ENCODE results near the gene COL4A2.

Gene COL4A2

DNA sequence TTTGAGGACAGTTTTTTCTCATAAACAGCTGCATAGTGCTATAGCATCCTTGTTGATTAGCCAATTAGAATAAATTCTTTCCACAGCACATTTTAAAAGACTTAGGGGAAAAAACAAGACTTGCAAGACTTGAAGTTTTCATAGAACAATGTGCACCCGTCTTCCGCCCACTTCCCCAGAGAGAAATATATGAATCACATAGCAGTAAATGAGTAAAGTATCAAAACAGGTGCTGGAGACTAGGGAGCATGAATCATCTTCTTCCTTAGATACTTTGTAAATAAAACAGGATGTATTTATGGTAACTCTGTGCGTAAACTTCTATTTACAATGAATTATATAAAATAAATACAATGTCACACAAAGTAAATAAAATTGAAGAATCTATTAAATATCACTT lies 75.1 kb downstream of the COL4A2 start:
- peaks cover 2 to 13% of the 10 kb centered on the region in 2 donors for H3K9me3 ChIP-seq (replicated peaks in 1 of 2; ENCODE audit: control insufficient read depth in 2 of 2, insufficient read depth in 1 of 2, low read depth in 1 of 2, low read length in 2 of 2)
- H2AK5ac ChIP-seq (ENCODE audit: low read depth, low read length), result no peak overlapping the region
- no peak for DNase-seq (ENCODE audit: low spot score)

GRCh38 chr13:110382830-110383229 lies 75.7 kb downstream of the COL4A2 start:
- H3K36me3 ChIP-seq (replicated peaks in 1 of 2; ENCODE audit: control insufficient read depth in 2 of 2, insufficient read depth in 2 of 2, low read length in 2 of 2), result peaks cover 4 to 6% of the 10 kb centered on the region in 2 donors
- no peaks in the 10 kb centered on the region for H3K79me1 ChIP-seq (ENCODE audit: low read depth, low read length)
- H3K9me3 ChIP-seq (replicated peaks in 1 of 2; ENCODE audit: control insufficient read depth in 2 of 2, insufficient read depth in 1 of 2, low read depth in 1 of 2, low read length in 2 of 2), result peaks cover 2 to 13% of the 10 kb centered on the region in 2 donors
- H2BK120ac ChIP-seq (ENCODE audit: low read depth, low read length), result no peak overlapping the region
- no peak overlapping the region for H3K18ac ChIP-seq (ENCODE audit: low read length)
- H2AFZ ChIP-seq (ENCODE audit: low read length), result no peak overlapping the region
- WGBS, 2 donors (ENCODE audit: extremely low coverage in 2 of 2, insufficient read length in 2 of 2, insufficient replicate concordance in 1 of 2), result no CpG with 5 or more reads among the region's 4 CpGs
- no peak overlapping the region for H4K91ac ChIP-seq (ENCODE audit: low read depth, low read length, poor library complexity)
- no peak overlapping the region for H2AK5ac ChIP-seq (ENCODE audit: low read depth, low read length)
- H3K4me2 ChIP-seq (ENCODE audit: insufficient read depth, low read length, poor library complexity, severe bottlenecking), result no peak overlapping the region
- no peak overlapping the region for H3K23ac ChIP-seq (ENCODE audit: low read depth, low read length, poor library complexity)
- H3K4me3 ChIP-seq (ENCODE audit: low read length in 2 of 2), result no peak overlapping the region
- no peak overlapping the region for H2BK5ac ChIP-seq (ENCODE audit: low read length)
- peaks cover 8 to 12% of the 10 kb centered on the region in 2 donors for H3K4me1 ChIP-seq (ENCODE audit: control insufficient read depth in 2 of 2, insufficient read depth in 1 of 2, low read depth in 1 of 2, low read length in 2 of 2)
- no peak overlapping the region for H4K8ac ChIP-seq (ENCODE audit: low read depth, low read length)
- H2BK12ac ChIP-seq (ENCODE audit: low read length), result no peak overlapping the region
- no peak overlapping the region for H3K27ac ChIP-seq (replicated peaks; ENCODE audit: low read length)
- H3K4ac ChIP-seq (ENCODE audit: low read length), result no peak overlapping the region
- no peak overlapping the region for H3K9ac ChIP-seq (ENCODE audit: low read depth, low read length, poor library complexity)
- H3K14ac ChIP-seq (ENCODE audit: low read length), result no peak overlapping the region
- no peaks in the 10 kb centered on the region for H3K27me3 ChIP-seq (ENCODE audit: control insufficient read depth in 3 of 3, insufficient read depth in 3 of 3, low read depth in 1 of 3, low read length in 3 of 3)
- no peak for DNase-seq (ENCODE audit: low spot score)
- H2BK15ac ChIP-seq (ENCODE audit: low read length), result no peak overlapping the region

More for the DNA sequence above, 75.1 kb downstream of the COL4A2 start:
- WGBS, 2 donors (ENCODE audit: extremely low coverage in 2 of 2, insufficient read length in 2 of 2, insufficient replicate concordance in 1 of 2), result no CpG with 5 or more reads among the region's 3 CpGs
- Histone ChIP-seq H2BK5ac (ENCODE audit: low read length) (no peak overlapping the region), H3K14ac (ENCODE audit: low read length) (no peak overlapping the region), H3K79me1 (ENCODE audit: low read depth, low read length) (no peaks in the 10 kb centered on the region), H2BK15ac (ENCODE audit: low read length) (no peak overlapping the region), H4K8ac (ENCODE audit: low read depth, low read length) (no peak overlapping the region), H3K4ac (ENCODE audit: low read length) (no peak overlapping the region), H2BK120ac (ENCODE audit: low read depth, low read length) (no peak overlapping the region), H3K4me3 (ENCODE audit: low read length in 2 of 2) (no peak overlapping the region), H3K27ac (replicated peaks; ENCODE audit: low read length) (no peak overlapping the region), H4K91ac (ENCODE audit: low read depth, low read length, poor library complexity) (no peak overlapping the region), H2AFZ (ENCODE audit: low read length) (no peak overlapping the region), H3K18ac (ENCODE audit: low read length) (no peak overlapping the region), H3K4me1 (ENCODE audit: control insufficient read depth in 2 of 2, insufficient read depth in 1 of 2, low read depth in 1 of 2, low read length in 2 of 2) (peaks cover 8 to 11% of the 10 kb centered on the region in 2 donors), H3K36me3 (replicated peaks in 1 of 2; ENCODE audit: control insufficient read depth in 2 of 2, insufficient read depth in 2 of 2, low read length in 2 of 2) (peaks cover 0 to 5% of the 10 kb centered on the region in 2 donors), H2BK12ac (ENCODE audit: low read length) (no peak overlapping the region), H3K27me3 (ENCODE audit: control insufficient read depth in 3 of 3, insufficient read depth in 3 of 3, low read depth in 1 of 3, low read length in 3 of 3) (no peaks in the 10 kb centered on the region), H3K4me2 (ENCODE audit: insufficient read depth, low read length, poor library complexity, severe bottlenecking) (no peak overlapping the region), H3K23ac (ENCODE audit: low read depth, low read length, poor library complexity) (no peak overlapping the region), H3K9ac (ENCODE audit: low read depth, low read length, poor library complexity) (no peak overlapping the region)

- no CpG with 5 or more reads among the region's 25 CpGs for WGBS, 2 donors (ENCODE audit: extremely low coverage in 2 of 2, insufficient read length in 2 of 2, insufficient replicate concordance in 1 of 2)
These were observed 80.5 kb downstream of the COL4A2 start for GRCh38 chr13:110387451-110388107.

DNA sequence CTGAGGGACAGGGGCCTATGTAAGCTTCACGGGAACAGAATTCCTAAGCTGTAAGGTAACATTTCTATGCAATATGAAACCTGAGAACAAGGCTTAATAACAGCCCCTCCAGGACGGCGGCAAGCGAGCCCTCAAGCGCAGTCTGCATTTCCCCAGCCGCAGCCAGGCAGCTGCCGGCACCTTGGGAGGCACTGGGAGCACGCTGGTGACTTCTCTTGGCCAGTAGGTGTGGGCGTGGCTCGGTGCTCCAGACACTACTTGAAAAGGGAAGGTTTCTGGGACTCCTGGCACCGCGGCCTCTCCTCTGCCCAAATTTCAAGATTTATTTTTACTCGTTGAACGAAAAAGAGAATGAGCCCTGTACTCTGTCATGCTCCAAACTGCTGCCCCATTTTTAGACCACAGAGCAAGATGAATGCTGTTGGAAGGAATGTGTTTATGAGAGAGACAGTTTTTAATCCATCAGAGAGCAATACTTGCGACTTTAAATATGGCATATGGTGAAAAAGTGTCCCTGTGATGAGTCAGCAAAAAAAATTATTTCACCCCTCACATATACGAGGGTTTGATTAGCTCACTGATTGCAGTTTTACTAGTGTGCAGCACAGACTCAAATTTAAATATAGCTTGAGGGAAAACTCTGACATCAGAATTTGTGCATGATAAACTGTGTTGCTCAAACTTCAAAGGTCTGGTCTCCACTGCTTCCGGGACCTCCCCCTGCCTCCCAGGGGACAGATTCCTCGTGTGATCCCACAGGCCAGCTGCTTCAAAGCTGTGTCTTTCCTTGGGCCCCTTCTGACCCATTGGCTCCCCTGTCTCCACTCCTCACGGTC lies 81.2 kb downstream of the COL4A2 start:
- H3K4ac ChIP-seq (ENCODE audit: low read length), result no peak overlapping the region
- H2BK120ac ChIP-seq (ENCODE audit: low read depth, low read length), result peak overlapping the region; percentile 16
- no peak overlapping the region for H2BK5ac ChIP-seq (ENCODE audit: low read length)
- no peak overlapping the region for H3K14ac ChIP-seq (ENCODE audit: low read length)
- peaks cover 0 to 4% of the 10 kb centered on the region in 2 donors for H3K4me1 ChIP-seq (ENCODE audit: control insufficient read depth in 2 of 2, insufficient read depth in 1 of 2, low read depth in 1 of 2, low read length in 2 of 2)
- H3K27me3 ChIP-seq (ENCODE audit: control insufficient read depth in 3 of 3, insufficient read depth in 3 of 3, low read depth in 1 of 3, low read length in 3 of 3), result no peaks in the 10 kb centered on the region
- no peak overlapping the region for H4K8ac ChIP-seq (ENCODE audit: low read depth, low read length)
- no CpG with 5 or more reads among the region's 19 CpGs for WGBS, 2 donors (ENCODE audit: extremely low coverage in 2 of 2, insufficient read length in 2 of 2, insufficient replicate concordance in 1 of 2)
- H3K18ac ChIP-seq (ENCODE audit: low read length), result peak overlapping the region; percentile 62
- H2AK5ac ChIP-seq (ENCODE audit: low read depth, low read length), result peak overlapping the region; percentile 9
- no peak overlapping the region for H2BK12ac ChIP-seq (ENCODE audit: low read length)
- H2AFZ ChIP-seq (ENCODE audit: low read length), result no peak overlapping the region
- DNase-seq (ENCODE audit: low spot score), result no peak
- no peak overlapping the region for H3K4me3 ChIP-seq (ENCODE audit: low read length in 2 of 2)
- no peak overlapping the region for H3K9ac ChIP-seq (ENCODE audit: low read depth, low read length, poor library complexity)
- peaks cover 17 to 27% of the 10 kb centered on the region in 2 donors for H3K36me3 ChIP-seq (replicated peaks in 1 of 2; ENCODE audit: control insufficient read depth in 2 of 2, insufficient read depth in 2 of 2, low read length in 2 of 2)
- H3K4me2 ChIP-seq (ENCODE audit: insufficient read depth, low read length, poor library complexity, severe bottlenecking), result no peak overlapping the region
- H4K91ac ChIP-seq (ENCODE audit: low read depth, low read length, poor library complexity), result no peak overlapping the region
- peak overlapping the region; percentile 53 for H3K23ac ChIP-seq (ENCODE audit: low read depth, low read length, poor library complexity)
- H3K9me3 ChIP-seq (replicated peaks in 1 of 2; ENCODE audit: control insufficient read depth in 2 of 2, insufficient read depth in 1 of 2, low read depth in 1 of 2, low read length in 2 of 2), result peaks cover 17 to 42% of the 10 kb centered on the region in 2 donors
- H3K27ac ChIP-seq (replicated peaks; ENCODE audit: low read length), result no peak overlapping the region
- peaks cover 4% of the 10 kb centered on the region for H3K79me1 ChIP-seq (ENCODE audit: low read depth, low read length)
- no peak overlapping the region for H2BK15ac ChIP-seq (ENCODE audit: low read length)

More at GRCh38 chr13:110387451-110388107, 80.5 kb downstream of the COL4A2 start:
- peaks cover 0 to 4% of the 10 kb centered on the region in 2 donors for H3K4me1 ChIP-seq (ENCODE audit: control insufficient read depth in 2 of 2, insufficient read depth in 1 of 2, low read depth in 1 of 2, low read length in 2 of 2)
- no peak overlapping the region for H4K91ac ChIP-seq (ENCODE audit: low read depth, low read length, poor library complexity)
- no peak for DNase-seq (ENCODE audit: low spot score)
- peaks cover 17 to 40% of the 10 kb centered on the region in 2 donors for H3K9me3 ChIP-seq (replicated peaks in 1 of 2; ENCODE audit: control insufficient read depth in 2 of 2, insufficient read depth in 1 of 2, low read depth in 1 of 2, low read length in 2 of 2)
- no peak overlapping the region for H2BK5ac ChIP-seq (ENCODE audit: low read length)
- no peak overlapping the region for H3K4me3 ChIP-seq (ENCODE audit: low read length in 2 of 2)
- H2BK15ac ChIP-seq (ENCODE audit: low read length), result no peak overlapping the region
- no peak overlapping the region for H2BK12ac ChIP-seq (ENCODE audit: low read length)
- H2BK120ac ChIP-seq (ENCODE audit: low read depth, low read length), result peak overlapping the region; percentile 16
- peaks cover 17 to 27% of the 10 kb centered on the region in 2 donors for H3K36me3 ChIP-seq (replicated peaks in 1 of 2; ENCODE audit: control insufficient read depth in 2 of 2, insufficient read depth in 2 of 2, low read length in 2 of 2)
- no peak overlapping the region for H2AK5ac ChIP-seq (ENCODE audit: low read depth, low read length)
- H3K14ac ChIP-seq (ENCODE audit: low read length), result no peak overlapping the region
- no peaks in the 10 kb centered on the region for H3K27me3 ChIP-seq (ENCODE audit: control insufficient read depth in 3 of 3, insufficient read depth in 3 of 3, low read depth in 1 of 3, low read length in 3 of 3)
- H3K4me2 ChIP-seq (ENCODE audit: insufficient read depth, low read length, poor library complexity, severe bottlenecking), result no peak overlapping the region
- no peak overlapping the region for H2AFZ ChIP-seq (ENCODE audit: low read length)
- H3K9ac ChIP-seq (ENCODE audit: low read depth, low read length, poor library complexity), result no peak overlapping the region
- H3K27ac ChIP-seq (replicated peaks; ENCODE audit: low read length), result no peak overlapping the region
- H3K79me1 ChIP-seq (ENCODE audit: low read depth, low read length), result peaks cover 4% of the 10 kb centered on the region
- no peak overlapping the region for H3K4ac ChIP-seq (ENCODE audit: low read length)
- no peak overlapping the region for H3K18ac ChIP-seq (ENCODE audit: low read length)
- H3K23ac ChIP-seq (ENCODE audit: low read depth, low read length, poor library complexity), result no peak overlapping the region
- H4K8ac ChIP-seq (ENCODE audit: low read depth, low read length), result no peak overlapping the region
